Gastroesophageal sphincter (tissue), 3 donors: Measurements from ENCODE around the gene PPFIA1.

ENCODE experiments used
- POLR2A ChIP-seq, 2 donors: fragments of 450-650 bp; IDR thresholded peaks; one replicate each; pipeline ENCODE4 v1.6.1; 2017; ENCODE audit warnings: antibody characterized with exemption in 2 of 2, mild to moderate bottlenecking in 2 of 2, moderate library complexity in 1 of 2
- POLR2AphosphoS5 ChIP-seq: sonication (generic); formaldehyde crosslinking; IDR thresholded peaks from one replicate; pipeline ENCODE4 v1.6.1; 2017; ENCODE audit warnings: antibody characterized with exemption
- TF ChIP-seq, protein P1 (sequence below), 4 experiments: fragments of 200-600 bp in 2 of 4; fragments of 450-650 bp in 2 of 4; sonication (generic) in 1 of 4; IDR thresholded peaks; one replicate each; pipeline ENCODE4 v1.5.1; 2017 to 2019; ENCODE audit warnings: antibody characterized with exemption in 4 of 4, mild to moderate bottlenecking in 2 of 4, moderate library complexity in 2 of 4

DNA sequence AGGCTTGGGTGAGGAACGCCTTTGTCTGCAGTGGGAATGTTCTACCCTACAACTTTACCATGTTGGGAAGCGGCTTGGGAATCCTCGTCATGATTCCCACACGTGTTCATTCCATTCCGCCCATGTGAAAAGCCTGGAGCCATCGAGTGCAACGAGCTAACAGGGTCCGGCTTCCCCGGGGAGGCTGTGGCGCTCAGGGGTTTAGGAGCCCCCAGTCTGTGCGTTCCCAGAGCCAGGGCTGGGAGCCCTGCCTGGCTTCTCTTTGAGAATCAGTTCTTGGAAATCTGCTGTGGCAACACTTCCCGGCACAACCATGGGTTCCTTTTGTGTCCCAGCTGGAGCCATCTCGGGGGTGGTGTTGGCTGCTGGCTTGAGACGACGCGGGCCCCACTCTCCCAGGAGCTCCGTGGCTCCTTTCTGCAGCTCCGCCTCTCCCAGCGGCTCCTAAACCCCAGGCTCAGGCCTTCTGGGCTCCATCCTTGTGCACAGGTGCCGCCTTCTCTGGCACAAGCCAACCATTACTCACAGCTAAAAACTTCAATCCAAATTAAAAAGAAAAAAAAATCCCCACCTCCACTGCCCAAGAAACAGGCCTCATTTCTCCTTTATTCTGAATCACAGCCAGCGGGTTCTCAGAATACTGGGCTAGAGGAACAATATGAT, 18.7 kb upstream of the PPFIA1 start:
- TF ChIP-seq, protein P1, sequence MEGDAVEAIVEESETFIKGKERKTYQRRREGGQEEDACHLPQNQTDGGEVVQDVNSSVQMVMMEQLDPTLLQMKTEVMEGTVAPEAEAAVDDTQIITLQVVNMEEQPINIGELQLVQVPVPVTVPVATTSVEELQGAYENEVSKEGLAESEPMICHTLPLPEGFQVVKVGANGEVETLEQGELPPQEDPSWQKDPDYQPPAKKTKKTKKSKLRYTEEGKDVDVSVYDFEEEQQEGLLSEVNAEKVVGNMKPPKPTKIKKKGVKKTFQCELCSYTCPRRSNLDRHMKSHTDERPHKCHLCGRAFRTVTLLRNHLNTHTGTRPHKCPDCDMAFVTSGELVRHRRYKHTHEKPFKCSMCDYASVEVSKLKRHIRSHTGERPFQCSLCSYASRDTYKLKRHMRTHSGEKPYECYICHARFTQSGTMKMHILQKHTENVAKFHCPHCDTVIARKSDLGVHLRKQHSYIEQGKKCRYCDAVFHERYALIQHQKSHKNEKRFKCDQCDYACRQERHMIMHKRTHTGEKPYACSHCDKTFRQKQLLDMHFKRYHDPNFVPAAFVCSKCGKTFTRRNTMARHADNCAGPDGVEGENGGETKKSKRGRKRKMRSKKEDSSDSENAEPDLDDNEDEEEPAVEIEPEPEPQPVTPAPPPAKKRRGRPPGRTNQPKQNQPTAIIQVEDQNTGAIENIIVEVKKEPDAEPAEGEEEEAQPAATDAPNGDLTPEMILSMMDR (IDR thresholded peaks at IDR 0.05): no peak
- no peak for TF ChIP-seq POLR2AphosphoS5
- TF ChIP-seq POLR2A (IDR thresholded peaks at IDR 0.05): no peak
